SHP77 treated with DMSO at 0.1 percent for 48 hours (cell line): ENCODE measurements around the gene KRT10.
"Not testable (repeated sequence)": the region's sequence is repeated elsewhere in the genome, so short reads cannot be mapped to it uniquely, and the experiment has no call there.

Source experiments
- DNase-seq: peaks from one replicate; lab custom pipeline; 2025; lab: John Stamatoyannopoulos, UW

Gene KRT10

GRCh38 chr17:40822132-40822812, at the start of gene KRT10:
KRT10 (minus strand) TSS chr17:40822614; CDS start chr17:40822585, 29 bp downstream.
- DNase-seq, result no peak

DNA sequence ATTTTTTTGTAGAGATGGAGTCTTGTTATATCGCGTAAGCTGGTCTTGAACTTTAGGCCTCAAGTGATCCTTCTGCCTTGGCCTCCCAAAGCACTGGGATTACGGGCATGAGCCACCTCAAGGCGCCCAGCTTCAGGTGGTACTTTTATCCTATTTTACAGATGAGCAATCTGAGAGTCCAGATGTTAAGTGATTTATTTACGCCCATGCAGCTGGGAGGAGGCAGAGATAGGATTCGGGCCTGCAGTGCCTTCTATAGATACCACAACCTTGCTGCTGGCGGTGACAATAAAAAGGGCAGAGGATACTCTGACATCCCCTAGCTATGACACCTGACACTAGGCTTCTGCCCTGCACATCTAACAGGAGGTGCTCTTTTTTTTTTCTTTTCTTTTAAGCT, 48.9 kb upstream of the KRT10 start:
- DNase-seq, result no peak

GRCh38 chr17:40870136-40870535, 47.7 kb upstream of the KRT10 start:
- no peak for DNase-seq

DNA sequence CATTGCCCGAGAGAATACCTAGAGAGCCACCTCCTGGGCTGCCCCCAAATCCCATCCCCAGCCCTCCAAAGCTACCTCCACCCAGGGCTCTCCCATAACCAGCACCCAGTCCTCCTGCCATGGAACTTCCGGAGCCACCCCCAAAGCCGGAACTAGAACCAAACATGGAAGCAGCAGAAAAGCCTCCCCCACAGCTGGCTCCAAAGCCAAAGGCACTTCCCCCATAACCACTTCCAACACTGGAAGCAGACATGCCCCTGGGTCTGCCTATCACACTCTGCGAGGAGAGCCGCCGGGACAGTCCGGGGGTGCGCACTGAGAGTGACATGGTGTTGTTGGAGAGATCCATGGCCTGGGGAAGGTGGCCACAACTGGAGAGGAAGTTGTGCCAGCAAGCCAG, 44.4 kb upstream of the KRT10 start, which contains the start of gene KRT12:
Gene KRT12 (minus strand): TSS at position 386 of the 400 bp plus-strand sequence. CDS start 37 bp downstream, at position 349.
- DNase-seq, result no peak

DNA sequence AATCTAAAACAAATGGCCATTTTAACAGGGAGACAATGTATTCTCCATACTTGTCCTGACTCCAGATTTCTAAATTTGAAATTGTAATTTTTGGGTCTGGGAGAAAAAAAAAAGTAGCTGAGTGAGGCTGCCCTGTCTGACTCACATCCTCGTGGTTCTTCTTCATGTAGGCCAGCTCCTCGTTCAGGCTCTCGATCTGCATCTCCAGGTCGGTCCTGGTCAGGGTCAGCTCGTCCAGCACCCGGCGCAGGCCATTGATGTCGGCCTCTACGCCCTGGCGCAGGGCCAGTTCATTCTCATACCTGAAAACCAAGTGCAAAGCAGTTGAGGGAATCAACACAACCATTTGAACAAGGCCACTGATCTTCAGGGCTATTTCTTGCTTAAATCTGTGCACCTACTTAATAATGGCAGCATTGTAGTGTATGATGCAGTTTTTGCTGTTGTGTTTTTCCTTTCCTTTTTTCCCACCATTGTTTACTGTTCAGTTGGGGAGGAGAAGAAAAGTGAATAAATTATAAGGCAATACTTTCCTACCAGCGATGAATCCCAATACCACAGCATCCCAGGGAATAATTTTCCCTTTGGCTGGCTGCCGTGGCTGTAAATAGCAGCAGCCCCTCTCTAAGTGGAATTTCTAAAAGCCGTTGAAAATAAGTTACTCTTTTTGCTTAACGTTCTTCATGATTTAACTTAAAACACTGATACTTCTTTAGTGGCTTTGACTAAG, 42.4 kb upstream of the KRT10 start:
- no peak for DNase-seq

DNA sequence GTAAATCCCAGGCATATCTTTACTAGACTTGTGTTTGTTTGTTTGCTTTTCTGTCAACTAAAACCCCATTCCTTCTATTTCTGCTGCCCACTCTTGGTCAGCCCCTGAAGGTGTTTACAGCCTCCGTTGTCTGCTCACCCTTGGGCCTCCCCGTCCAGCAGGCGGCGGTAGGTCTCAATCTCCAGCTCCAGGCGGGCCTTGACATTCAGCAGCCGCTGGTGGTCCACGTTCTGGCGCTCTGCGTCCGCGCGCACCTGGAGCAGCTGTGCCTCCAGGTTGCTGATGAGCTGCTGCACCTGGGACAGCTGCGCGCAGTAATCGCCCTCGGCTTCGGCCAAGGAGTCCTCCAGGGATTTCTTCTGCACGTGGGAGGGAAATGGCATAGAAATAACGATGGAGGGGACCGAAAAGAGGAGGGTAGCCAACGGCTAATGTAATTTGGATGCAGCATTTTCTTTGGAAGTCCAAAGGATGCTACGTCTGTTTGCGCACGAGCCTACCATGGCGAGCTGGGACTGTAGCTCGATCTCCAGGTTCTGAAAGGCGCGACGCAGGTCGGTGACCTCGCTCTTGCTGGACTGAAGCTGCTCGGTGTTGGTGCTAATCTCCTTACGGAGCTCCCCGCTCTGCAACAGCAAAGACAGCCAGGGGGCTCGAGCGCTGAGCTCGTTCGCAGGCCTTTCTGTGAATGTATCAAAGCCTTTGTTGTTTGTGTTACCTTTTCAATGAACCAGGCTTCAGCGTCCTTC, 40.7 kb upstream of the KRT10 start:
- DNase-seq, result no peak

DNA sequence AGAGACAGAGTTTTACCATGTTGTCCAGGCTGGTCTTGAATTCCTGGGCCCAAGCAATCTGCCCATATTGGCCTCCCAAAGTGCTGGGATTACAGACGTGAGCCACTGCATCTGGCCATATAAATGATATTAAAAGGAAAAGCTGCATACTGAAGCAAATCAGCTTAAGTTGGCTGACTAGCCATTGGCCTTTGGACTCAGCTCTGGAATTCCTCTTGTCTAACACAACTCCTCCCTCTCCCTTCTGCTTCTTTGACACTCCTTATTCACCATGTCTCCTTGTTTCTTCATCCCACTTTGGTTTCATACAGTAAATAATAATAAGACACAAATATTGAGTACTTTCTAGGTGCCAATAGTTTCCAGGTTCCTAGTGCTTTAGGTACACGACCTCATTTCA, 37.1 kb upstream of the KRT10 start:
- no peak for DNase-seq

GRCh38 chr17:40858667-40859066, 36.3 kb upstream of the KRT10 start:
- not testable (repeated sequence) for DNase-seq

DNA sequence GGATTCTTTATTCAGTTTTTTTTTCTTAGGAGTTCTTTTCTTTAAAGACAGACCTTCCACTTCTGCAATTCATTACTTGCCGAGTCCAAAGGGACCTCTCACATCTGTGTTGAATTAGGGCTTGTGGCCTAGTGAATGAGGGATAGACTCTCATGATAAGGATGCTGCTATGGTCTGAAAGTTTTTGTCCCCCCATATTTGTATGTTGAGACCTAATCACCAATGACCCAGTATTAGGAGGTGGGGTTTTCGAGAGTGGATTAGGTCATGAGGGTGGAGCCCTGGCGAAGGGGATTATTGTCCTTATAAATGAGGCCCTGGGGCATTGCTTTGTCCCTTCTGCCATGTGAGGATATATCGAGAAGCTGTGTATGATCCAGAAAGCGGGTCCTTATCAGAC, 35.1 kb upstream of the KRT10 start:
- DNase-seq, result no peak

DNA sequence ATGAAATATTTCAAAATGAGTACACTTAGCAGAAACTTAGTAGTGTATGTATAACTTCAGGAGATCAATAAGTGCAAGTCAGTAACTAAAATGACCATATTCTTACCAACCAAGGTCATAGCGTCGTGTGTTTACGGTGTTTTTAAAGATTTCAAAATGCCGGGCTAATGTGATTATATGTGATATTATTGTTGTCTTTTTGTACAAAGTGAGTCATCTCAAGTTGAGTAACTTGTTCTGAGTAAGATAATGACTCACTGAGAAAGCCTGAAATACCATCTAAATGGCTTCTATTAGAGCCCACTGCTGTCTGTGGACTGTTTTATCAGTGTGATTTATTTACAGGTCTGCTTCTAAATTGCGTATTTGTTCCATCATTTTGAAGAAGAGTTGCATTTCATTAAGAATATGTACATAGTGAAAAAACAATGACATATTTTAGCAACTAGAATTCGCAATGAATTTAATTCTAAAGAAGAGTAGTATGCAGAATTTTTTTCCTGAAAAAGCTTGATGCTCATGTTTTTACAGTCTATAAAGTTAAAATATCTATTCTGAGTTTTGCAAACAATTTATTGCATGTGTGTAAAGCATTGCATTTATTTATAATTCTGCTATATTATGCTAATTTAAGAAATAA, 31.9 kb upstream of the KRT10 start:
- DNase-seq, result no peak

GRCh38 chr17:40852364-40852763, 29.9 kb upstream of the KRT10 start:
- no peak for DNase-seq

DNA sequence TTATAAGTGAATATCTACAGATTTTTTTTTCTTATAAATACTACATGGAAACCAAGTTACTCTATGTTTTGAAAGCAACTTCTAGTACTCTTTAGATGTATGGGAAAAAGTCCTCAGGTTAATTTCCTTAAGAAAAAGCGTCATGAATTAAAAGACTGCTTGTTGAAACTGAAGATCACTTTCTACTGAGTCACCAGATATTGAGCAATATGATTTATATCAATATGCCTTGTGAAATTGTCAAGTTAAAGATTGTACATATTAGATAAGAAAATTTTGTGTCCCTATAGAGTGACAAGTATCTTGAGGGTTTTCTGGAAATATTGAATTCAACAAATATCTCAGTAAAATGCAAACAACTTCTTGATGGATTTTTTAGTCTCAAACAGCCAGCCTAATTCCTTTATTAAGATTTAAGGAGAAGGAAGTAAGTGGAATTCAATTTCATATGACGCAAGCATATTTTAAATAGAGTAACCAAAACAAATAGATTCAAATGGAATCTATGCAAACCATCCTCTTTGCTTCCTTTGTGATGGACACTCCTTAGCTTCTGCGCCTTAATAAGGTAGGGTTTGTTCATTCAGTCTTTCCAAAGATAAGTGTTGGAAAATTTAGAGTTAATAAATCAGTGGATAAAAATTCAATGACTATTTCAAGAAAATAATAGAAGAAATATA, 28.0 kb upstream of the KRT10 start:
- DNase-seq, result no peak

- DNase-seq, result no peak
Measured at GRCh38 chr17:40849723-40850122, 27.3 kb upstream of the KRT10 start.

GRCh38 chr17:40848583-40849235, 26.3 kb upstream of the KRT10 start:
- DNase-seq, result no peak

- DNase-seq, result no peak
Measured at GRCh38 chr17:40846515-40847144, 24.2 kb upstream of the KRT10 start.

DNA sequence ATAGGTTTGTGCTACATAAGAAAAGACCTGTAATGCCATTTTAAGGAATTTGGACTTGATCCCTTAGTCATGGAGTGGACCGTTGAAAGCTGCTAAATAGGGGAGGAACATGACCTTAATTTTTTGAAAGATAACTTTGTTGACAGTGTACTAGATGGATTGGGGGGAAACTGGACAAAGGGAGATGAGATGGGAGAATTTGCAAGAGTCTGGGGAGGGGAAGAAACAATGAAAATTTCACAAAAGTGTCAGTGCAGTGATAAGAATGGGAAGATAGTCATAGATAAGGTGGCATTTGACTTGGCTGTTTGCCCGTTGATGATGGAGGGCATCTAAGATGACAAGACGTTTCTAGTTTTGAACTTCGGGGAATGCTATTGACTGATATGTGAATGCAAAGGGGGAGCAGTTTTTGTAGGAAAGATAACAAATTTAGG, 22.3 kb upstream of the KRT10 start:
- DNase-seq, result no peak

- no peak for DNase-seq
Measured at GRCh38 chr17:40843242-40843641, 20.8 kb upstream of the KRT10 start.

DNA sequence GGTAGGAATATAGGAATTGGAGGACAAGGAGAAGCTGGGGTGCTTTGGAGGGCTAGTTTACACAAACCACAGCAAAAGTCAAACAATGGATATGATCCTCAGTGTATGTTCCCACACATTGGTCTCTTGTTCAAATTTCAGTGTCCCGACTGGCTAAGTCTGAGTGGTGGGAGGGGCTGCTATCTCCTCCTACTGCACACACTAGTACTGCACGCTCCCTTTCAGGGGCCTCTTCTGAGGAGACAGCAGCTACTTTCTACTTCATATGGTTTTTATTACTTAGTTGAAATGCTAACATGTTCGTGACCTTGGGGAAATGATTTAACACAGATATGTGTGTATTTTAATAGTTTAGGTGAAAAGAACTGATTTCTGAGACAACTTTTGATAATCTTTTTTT, 18.8 kb upstream of the KRT10 start:
- no peak for DNase-seq

DNA sequence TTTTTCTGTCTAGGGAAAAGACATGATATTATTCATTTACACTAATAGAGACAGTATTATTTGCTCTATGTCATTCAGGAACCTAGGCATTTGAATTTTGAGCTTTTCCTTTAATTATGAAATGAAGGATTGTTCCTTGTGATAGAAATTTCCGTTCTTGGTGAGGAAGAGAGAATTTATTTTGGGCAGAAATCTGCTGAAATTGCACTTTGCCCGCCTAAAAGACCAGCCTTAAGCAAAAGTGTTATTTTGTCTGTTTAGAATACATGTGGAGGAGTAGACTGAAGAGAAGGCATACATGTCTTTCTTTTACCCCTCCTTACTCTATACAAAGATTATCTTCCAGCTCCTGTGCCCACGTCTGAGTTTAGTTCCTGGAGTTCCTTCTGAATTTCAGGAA, 16.8 kb upstream of the KRT10 start:
- DNase-seq, result no peak

DNA sequence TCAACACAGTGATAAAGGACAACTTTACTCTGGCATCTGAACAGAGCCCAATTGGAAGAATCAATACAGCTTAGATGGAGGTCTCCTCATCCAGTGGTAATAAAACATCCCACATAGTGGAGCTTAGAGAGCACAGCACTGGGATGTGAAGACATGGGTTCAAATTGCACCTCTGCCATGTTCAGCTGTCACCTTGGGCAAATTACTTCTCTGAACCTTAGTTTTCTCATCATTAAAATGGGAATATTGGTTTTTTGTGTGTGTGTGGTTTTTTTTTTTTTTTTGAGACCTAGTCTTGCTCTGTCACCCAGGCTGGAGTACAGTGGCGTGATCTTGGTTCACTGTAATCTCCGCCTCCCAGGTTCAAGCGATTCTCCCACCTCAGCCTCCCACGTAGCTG, 13.6 kb upstream of the KRT10 start:
- DNase-seq, result no peak

DNA sequence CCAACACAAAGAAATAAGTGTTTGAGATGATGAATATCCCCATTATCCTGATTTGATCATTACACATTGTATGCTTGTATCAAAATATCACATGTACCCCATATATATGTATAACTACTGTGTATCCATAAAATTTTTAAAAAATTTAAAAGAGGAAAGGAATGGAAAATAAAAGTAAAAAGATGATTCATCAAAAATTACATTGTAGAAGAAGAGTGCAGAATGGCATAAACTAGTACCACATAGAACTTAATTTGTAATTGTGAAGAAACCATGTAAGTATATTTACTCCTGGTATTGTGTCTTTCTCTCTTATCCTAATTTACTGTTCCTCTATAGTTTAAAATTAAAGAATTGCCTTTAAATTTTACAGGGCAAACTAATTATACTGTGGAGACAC, 11.5 kb upstream of the KRT10 start:
- no peak for DNase-seq
